Measurements from ENCODE around the gene PHF12.
"Not testable (repeated sequence)": the region's sequence is repeated elsewhere in the genome, so short reads cannot be mapped to it uniquely, and the experiment has no call there.

PHF12 gene

GRCh38 chr17:28940675-28941074 is 10.6 kb downstream of the PHF12 start:
- H3K9ac ChIP-seq (ENCODE audit: low read depth, low read length): no peak overlapping the region
- peaks cover 30% of the 10 kb centered on the region for H3K4me1 ChIP-seq (ENCODE audit: control insufficient read depth, insufficient read depth, low read length)
- no peaks in the 10 kb centered on the region for H3K27me3 ChIP-seq (ENCODE audit: control insufficient read depth, insufficient read depth, low read length)
- no peaks in the 10 kb centered on the region for H3K9me3 ChIP-seq (replicated peaks; ENCODE audit: low read length)
- H3K36me3 ChIP-seq (ENCODE audit: insufficient read depth, low read length): peaks cover 21% of the 10 kb centered on the region
- H3K4me2 ChIP-seq (ENCODE audit: low read length): no peak overlapping the region
- no peak overlapping the region for H3K4me3 ChIP-seq (ENCODE audit: low read length)

- H3K4me3 ChIP-seq (ENCODE audit: low read length): no peak overlapping the region
- H3K9ac ChIP-seq (ENCODE audit: low read depth, low read length): no peak overlapping the region
- H3K4me1 ChIP-seq (ENCODE audit: control insufficient read depth, insufficient read depth, low read length): peaks cover 24% of the 10 kb centered on the region
- peaks cover 21% of the 10 kb centered on the region for H3K36me3 ChIP-seq (ENCODE audit: insufficient read depth, low read length)
- no peaks in the 10 kb centered on the region for H3K9me3 ChIP-seq (replicated peaks; ENCODE audit: low read length)
- no peaks in the 10 kb centered on the region for H3K27me3 ChIP-seq (ENCODE audit: control insufficient read depth, insufficient read depth, low read length)
- H3K4me2 ChIP-seq (ENCODE audit: low read length): no peak overlapping the region
These were observed 11.2 kb downstream of the PHF12 start for GRCh38 chr17:28940142-28940541.

- Histone ChIP-seq H3K4me3 (ENCODE audit: low read length) (no peak overlapping the region), H3K36me3 (ENCODE audit: insufficient read depth, low read length) (peaks cover 21% of the 10 kb centered on the region), H3K9ac (ENCODE audit: low read depth, low read length) (no peak overlapping the region), H3K9me3 (replicated peaks; ENCODE audit: low read length) (no peaks in the 10 kb centered on the region), H3K27me3 (ENCODE audit: control insufficient read depth, insufficient read depth, low read length) (no peaks in the 10 kb centered on the region), H3K4me1 (ENCODE audit: control insufficient read depth, insufficient read depth, low read length) (peaks cover 20% of the 10 kb centered on the region), H3K4me2 (ENCODE audit: low read length) (no peak overlapping the region)
These were observed 12.8 kb downstream of the PHF12 start for GRCh38 chr17:28938552-28938951.

- Histone ChIP-seq H3K9me3 (replicated peaks; ENCODE audit: low read length) (no peaks in the 10 kb centered on the region), H3K27me3 (ENCODE audit: control insufficient read depth, insufficient read depth, low read length) (no peaks in the 10 kb centered on the region), H3K4me3 (ENCODE audit: low read length) (no peak overlapping the region), H3K36me3 (ENCODE audit: insufficient read depth, low read length) (peaks cover 16% of the 10 kb centered on the region), H3K4me1 (ENCODE audit: control insufficient read depth, insufficient read depth, low read length) (peaks cover 20% of the 10 kb centered on the region), H3K4me2 (ENCODE audit: low read length) (peak overlapping the region; percentile 43), H3K9ac (ENCODE audit: low read depth, low read length) (no peak overlapping the region)
These were observed 14.1 kb downstream of the PHF12 start for GRCh38 chr17:28937044-28937729.

DNA sequence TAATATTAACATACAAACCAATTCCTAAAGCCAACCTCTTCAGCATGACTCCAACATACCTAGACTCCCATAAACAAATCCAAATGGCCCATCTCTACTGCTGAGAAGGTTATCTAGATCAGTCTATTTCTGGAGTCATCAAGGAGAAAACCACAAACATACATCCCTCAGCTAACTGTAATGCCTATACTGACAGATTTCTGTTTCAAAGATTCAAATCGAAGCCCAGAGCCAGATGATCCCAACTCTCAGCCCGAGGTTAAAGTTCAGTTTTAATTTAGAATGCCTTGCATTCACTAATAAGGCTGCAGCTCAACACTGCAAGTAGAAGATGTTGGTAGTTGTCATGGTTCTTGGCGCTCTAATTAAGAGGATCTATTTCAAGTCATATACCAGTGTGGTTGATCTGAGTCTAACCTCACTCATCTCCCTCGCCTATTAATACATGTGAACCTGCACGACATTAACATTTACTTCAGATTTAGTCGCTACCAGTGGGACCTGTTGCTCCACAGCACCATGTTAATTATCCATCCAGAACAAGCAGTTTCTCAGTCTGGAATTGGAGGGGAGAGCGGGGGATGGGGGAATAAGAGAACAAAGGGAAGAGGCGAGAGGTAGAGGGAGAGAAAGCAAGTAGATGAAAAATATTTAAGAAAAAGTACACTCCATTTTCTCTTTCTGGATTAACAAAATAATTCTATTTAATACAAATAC is 15.4 kb downstream of the PHF12 start:
- H3K4me3 ChIP-seq (ENCODE audit: low read length): no peak overlapping the region
- no peaks in the 10 kb centered on the region for H3K9me3 ChIP-seq (replicated peaks; ENCODE audit: low read length)
- no peaks in the 10 kb centered on the region for H3K27me3 ChIP-seq (ENCODE audit: control insufficient read depth, insufficient read depth, low read length)
- peaks cover 10% of the 10 kb centered on the region for H3K36me3 ChIP-seq (ENCODE audit: insufficient read depth, low read length)
- no peak overlapping the region for H3K9ac ChIP-seq (ENCODE audit: low read depth, low read length)
- no peak overlapping the region for H3K4me2 ChIP-seq (ENCODE audit: low read length)
- peaks cover 20% of the 10 kb centered on the region for H3K4me1 ChIP-seq (ENCODE audit: control insufficient read depth, insufficient read depth, low read length)

DNA sequence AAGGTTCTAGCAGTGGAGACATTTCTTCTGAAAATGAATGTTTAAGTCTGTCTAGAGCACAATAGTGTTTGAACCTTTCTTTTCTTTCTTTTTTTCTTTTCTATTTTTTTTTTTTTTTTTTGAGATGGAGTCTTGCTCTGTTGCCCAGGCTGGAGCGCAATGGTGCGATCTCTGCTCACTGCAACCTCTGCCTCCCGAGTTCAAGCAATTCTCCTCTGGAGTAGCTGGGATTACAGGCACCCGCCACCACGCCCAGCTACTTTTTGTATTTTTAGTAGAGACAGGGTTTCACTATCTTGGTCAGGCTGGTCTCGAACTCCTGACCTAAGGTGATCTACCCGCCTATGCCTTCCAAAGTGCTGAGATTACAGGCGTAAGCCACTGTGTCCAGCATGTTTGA is 16.8 kb downstream of the PHF12 start:
- H3K27me3 ChIP-seq (ENCODE audit: control insufficient read depth, insufficient read depth, low read length); H3K36me3 ChIP-seq (ENCODE audit: insufficient read depth, low read length); H3K9me3 ChIP-seq (replicated peaks; ENCODE audit: low read length); H3K4me2 ChIP-seq (ENCODE audit: low read length); H3K9ac ChIP-seq (ENCODE audit: low read depth, low read length); H3K4me3 ChIP-seq (ENCODE audit: low read length): not testable (repeated sequence)
- H3K4me1 ChIP-seq (ENCODE audit: control insufficient read depth, insufficient read depth, low read length): peaks cover 20% of the 10 kb centered on the region

DNA sequence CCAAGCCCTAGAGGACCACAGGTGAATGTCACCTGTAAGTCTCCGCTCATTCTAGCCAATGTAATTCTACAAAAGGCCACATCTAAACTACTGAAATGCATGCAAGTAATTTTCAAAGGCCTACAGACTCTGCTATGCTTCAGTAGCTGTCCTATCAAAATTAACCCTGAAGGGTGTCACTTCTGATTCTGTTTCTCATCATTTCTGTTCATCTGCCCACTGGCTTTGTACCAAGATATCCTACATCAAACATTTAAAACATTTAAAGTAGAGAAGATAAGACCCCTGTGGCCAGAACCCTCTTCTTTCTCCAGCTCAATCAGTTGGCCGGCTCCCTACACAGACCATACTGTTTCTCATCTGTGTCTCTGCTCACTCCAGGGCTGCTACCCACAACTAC is 21.5 kb downstream of the PHF12 start:
- Histone ChIP-seq H3K4me3 (ENCODE audit: low read length) (no peak overlapping the region), H3K9ac (ENCODE audit: low read depth, low read length) (no peak overlapping the region), H3K4me1 (ENCODE audit: control insufficient read depth, insufficient read depth, low read length) (peaks cover 23% of the 10 kb centered on the region), H3K36me3 (ENCODE audit: insufficient read depth, low read length) (peaks cover 17% of the 10 kb centered on the region), H3K27me3 (ENCODE audit: control insufficient read depth, insufficient read depth, low read length) (no peaks in the 10 kb centered on the region), H3K4me2 (ENCODE audit: low read length) (no peak overlapping the region), H3K9me3 (replicated peaks; ENCODE audit: low read length) (no peaks in the 10 kb centered on the region)

DNA sequence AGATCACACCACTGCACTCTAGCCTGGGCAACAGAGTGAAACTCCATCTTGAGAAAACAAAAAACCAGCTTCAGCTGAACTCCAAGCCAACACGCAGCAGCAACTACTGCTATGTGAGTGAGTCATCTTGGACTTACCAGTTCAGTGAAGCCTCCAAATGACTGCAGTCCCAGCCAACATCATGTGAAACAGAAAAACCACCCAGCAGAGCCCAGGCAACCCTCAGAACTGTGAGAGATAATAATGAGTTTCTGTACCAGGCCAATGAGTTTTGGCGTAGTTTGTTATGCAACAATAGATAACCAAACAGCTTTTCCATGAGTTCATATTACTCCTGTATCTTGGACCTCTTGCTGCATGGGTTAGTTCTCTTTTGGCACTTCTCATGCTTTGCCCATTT is 23.3 kb downstream of the PHF12 start:
- Histone ChIP-seq H3K9ac (ENCODE audit: low read depth, low read length) (no peak overlapping the region), H3K36me3 (ENCODE audit: insufficient read depth, low read length) (peaks cover 30% of the 10 kb centered on the region), H3K9me3 (replicated peaks; ENCODE audit: low read length) (no peaks in the 10 kb centered on the region), H3K4me2 (ENCODE audit: low read length) (no peak overlapping the region), H3K4me1 (ENCODE audit: control insufficient read depth, insufficient read depth, low read length) (peaks cover 23% of the 10 kb centered on the region), H3K27me3 (ENCODE audit: control insufficient read depth, insufficient read depth, low read length) (no peaks in the 10 kb centered on the region), H3K4me3 (ENCODE audit: low read length) (no peak overlapping the region)

- no peak overlapping the region for H3K9ac ChIP-seq (ENCODE audit: low read depth, low read length)
- H3K27me3 ChIP-seq (ENCODE audit: control insufficient read depth, insufficient read depth, low read length): no peaks in the 10 kb centered on the region
- H3K4me1 ChIP-seq (ENCODE audit: control insufficient read depth, insufficient read depth, low read length): peaks cover 23% of the 10 kb centered on the region
- peaks cover 42% of the 10 kb centered on the region for H3K36me3 ChIP-seq (ENCODE audit: insufficient read depth, low read length)
- no peak overlapping the region for H3K4me3 ChIP-seq (ENCODE audit: low read length)
- no peaks in the 10 kb centered on the region for H3K9me3 ChIP-seq (replicated peaks; ENCODE audit: low read length)
- H3K4me2 ChIP-seq (ENCODE audit: low read length): no peak overlapping the region
These were observed 24.5 kb downstream of the PHF12 start for GRCh38 chr17:28926786-28927185.

GRCh38 chr17:28926366-28926765 is 25.0 kb downstream of the PHF12 start:
- peak overlapping the region; percentile 5 for H3K9ac ChIP-seq (ENCODE audit: low read depth, low read length)
- H3K4me1 ChIP-seq (ENCODE audit: control insufficient read depth, insufficient read depth, low read length): peaks cover 23% of the 10 kb centered on the region
- no peaks in the 10 kb centered on the region for H3K27me3 ChIP-seq (ENCODE audit: control insufficient read depth, insufficient read depth, low read length)

DNA sequence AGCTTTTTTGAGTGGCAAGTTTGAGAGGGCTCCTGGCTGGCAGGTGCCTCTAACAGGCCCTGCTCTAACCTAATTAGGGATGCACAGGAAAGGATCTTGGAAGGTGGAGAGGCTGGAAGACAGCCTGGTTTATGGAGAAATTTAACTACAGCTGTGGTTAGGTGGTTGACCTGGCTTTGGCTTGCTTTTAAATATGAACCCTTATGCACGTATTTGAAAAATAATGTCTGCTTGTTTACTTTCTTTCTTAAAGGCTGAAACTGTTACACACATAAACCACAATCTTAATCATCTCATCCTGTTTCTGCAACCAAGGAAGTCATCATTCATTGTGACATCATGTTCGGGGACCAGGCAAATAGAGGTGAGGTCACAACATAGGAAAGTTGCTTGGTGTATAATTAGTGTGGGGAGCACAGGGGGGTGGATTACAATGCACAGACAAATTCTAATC is 25.4 kb downstream of the PHF12 start:
- Histone ChIP-seq H3K4me2 (ENCODE audit: low read length) (peak overlapping the region; percentile 58), H3K4me1 (ENCODE audit: control insufficient read depth, insufficient read depth, low read length) (peaks cover 23% of the 10 kb centered on the region), H3K4me3 (ENCODE audit: low read length) (peak overlapping the region; percentile 29), H3K9ac (ENCODE audit: low read depth, low read length) (peak overlapping the region; percentile 5), H3K9me3 (replicated peaks; ENCODE audit: low read length) (no peaks in the 10 kb centered on the region), H3K36me3 (ENCODE audit: insufficient read depth, low read length) (peaks cover 51% of the 10 kb centered on the region), H3K27me3 (ENCODE audit: control insufficient read depth, insufficient read depth, low read length) (no peaks in the 10 kb centered on the region)

More at GRCh38 chr17:28926366-28926765, 25.0 kb downstream of the PHF12 start:
- H3K4me3 ChIP-seq (ENCODE audit: low read length): no peak overlapping the region
- H3K4me2 ChIP-seq (ENCODE audit: low read length): peak overlapping the region; percentile 58
- peaks cover 46% of the 10 kb centered on the region for H3K36me3 ChIP-seq (ENCODE audit: insufficient read depth, low read length)
- H3K9me3 ChIP-seq (replicated peaks; ENCODE audit: low read length): no peaks in the 10 kb centered on the region

GRCh38 chr17:28920201-28920600 is 31.1 kb downstream of the PHF12 start:
- H3K9me3 ChIP-seq (replicated peaks; ENCODE audit: low read length): no peaks in the 10 kb centered on the region
- no peak overlapping the region for H3K9ac ChIP-seq (ENCODE audit: low read depth, low read length)
- H3K27me3 ChIP-seq (ENCODE audit: control insufficient read depth, insufficient read depth, low read length): no peaks in the 10 kb centered on the region
- H3K4me1 ChIP-seq (ENCODE audit: control insufficient read depth, insufficient read depth, low read length): peaks cover 5% of the 10 kb centered on the region
- no peak overlapping the region for H3K4me3 ChIP-seq (ENCODE audit: low read length)
- H3K36me3 ChIP-seq (ENCODE audit: insufficient read depth, low read length): peaks cover 83% of the 10 kb centered on the region
- no peak overlapping the region for H3K4me2 ChIP-seq (ENCODE audit: low read length)

Measured in skeletal muscle satellite cell (primary cell).